DMS153 treated with DMSO at 0.1 percent for 48 hours (cell line): ENCODE measurements around the gene ARSH.
"Not testable (repeated sequence)": the region's sequence is repeated elsewhere in the genome, so short reads cannot be mapped to it uniquely, and the experiment has no call there.

Experiments
- DNase-seq: peaks from one replicate; lab custom pipeline; 2025; ENCODE audit not compliant: unreplicated experiment; lab: John Stamatoyannopoulos, UW

ARSH gene

GRCh38 chrX:3029129-3029528 lies 22.8 kb downstream of the ARSH start:
- no peak for DNase-seq

- DNase-seq = no peak
These were observed 30.9 kb downstream of the ARSH start for GRCh38 chrX:3037218-3037617.

- DNase-seq = no peak
These were observed 37.9 kb downstream of the ARSH start for GRCh38 chrX:3044196-3044595.

GRCh38 chrX:3044671-3045070 lies 38.3 kb downstream of the ARSH start:
- DNase-seq = no peak

GRCh38 chrX:3046253-3047240 lies 40.2 kb downstream of the ARSH start:
- no peak for DNase-seq

GRCh38 chrX:3050523-3051175 lies 44.3 kb downstream of the ARSH start:
- DNase-seq = not testable (repeated sequence)

GRCh38 chrX:3052860-3053259 lies 46.5 kb downstream of the ARSH start:
- no peak for DNase-seq

GRCh38 chrX:3066555-3066954 lies 60.2 kb downstream of the ARSH start:
- no peak for DNase-seq

- no peak for DNase-seq
These were observed 69.6 kb downstream of the ARSH start for GRCh38 chrX:3075959-3076358.

GRCh38 chrX:3076416-3076991 lies 70.2 kb downstream of the ARSH start:
- no peak for DNase-seq
